Measurements from ENCODE around the gene MYBPHL. TPM values are rescaled to one million over a fixed set of nuclear protein-coding genes. Genes with fewer than 3 reads are reported as not detected.

The MYBPHL gene
- total RNA-seq, 1 donor from 2014 or later: 0.29 TPM

DNA sequence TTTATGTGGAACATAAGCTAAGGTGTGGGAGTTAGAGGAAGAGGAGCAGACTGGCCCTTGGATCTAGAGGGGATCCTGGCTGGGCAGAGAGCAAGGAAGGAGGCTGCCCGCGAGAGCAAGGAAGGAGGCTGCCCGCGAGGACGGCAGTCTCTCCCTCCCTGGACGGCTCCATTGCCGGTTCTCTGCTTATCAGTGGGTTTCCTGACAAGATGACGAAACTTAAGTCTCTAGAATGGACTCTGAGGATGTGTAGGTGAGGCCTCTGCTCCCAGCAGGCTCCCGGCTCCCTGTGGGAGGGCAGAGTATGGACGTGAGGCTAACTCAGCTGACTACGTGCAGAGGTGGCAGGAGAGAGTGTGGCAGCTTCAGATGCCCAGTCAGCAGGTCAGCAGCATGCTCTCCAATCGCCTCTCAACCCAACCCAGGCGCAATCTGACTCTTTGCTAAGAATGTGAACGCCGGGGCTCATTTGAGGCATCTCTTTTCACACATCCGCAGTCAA lies 6.1 kb downstream of the MYBPHL start:
- Mint-ChIP-seq H3K4me1 (ENCODE audit: low read depth) (peaks cover 13% of the 10 kb centered on the region), H3K27ac (no peak overlapping the region), H3K4me3 (ENCODE audit: low read depth) (no peak overlapping the region), H3K36me3 (ENCODE audit: insufficient read depth) (no peaks in the 10 kb centered on the region), H3K9me3 (ENCODE audit: low read depth) (no peaks in the 10 kb centered on the region), H3K27me3 (peaks cover 7% of the 10 kb centered on the region)
- DNase-seq (ENCODE audit: low spot score, unreplicated experiment): no peak
- TF ChIP-seq, protein P1, sequence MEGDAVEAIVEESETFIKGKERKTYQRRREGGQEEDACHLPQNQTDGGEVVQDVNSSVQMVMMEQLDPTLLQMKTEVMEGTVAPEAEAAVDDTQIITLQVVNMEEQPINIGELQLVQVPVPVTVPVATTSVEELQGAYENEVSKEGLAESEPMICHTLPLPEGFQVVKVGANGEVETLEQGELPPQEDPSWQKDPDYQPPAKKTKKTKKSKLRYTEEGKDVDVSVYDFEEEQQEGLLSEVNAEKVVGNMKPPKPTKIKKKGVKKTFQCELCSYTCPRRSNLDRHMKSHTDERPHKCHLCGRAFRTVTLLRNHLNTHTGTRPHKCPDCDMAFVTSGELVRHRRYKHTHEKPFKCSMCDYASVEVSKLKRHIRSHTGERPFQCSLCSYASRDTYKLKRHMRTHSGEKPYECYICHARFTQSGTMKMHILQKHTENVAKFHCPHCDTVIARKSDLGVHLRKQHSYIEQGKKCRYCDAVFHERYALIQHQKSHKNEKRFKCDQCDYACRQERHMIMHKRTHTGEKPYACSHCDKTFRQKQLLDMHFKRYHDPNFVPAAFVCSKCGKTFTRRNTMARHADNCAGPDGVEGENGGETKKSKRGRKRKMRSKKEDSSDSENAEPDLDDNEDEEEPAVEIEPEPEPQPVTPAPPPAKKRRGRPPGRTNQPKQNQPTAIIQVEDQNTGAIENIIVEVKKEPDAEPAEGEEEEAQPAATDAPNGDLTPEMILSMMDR (IDR thresholded peaks at IDR 0.05; ENCODE audit: unreplicated experiment): no peak

DNA sequence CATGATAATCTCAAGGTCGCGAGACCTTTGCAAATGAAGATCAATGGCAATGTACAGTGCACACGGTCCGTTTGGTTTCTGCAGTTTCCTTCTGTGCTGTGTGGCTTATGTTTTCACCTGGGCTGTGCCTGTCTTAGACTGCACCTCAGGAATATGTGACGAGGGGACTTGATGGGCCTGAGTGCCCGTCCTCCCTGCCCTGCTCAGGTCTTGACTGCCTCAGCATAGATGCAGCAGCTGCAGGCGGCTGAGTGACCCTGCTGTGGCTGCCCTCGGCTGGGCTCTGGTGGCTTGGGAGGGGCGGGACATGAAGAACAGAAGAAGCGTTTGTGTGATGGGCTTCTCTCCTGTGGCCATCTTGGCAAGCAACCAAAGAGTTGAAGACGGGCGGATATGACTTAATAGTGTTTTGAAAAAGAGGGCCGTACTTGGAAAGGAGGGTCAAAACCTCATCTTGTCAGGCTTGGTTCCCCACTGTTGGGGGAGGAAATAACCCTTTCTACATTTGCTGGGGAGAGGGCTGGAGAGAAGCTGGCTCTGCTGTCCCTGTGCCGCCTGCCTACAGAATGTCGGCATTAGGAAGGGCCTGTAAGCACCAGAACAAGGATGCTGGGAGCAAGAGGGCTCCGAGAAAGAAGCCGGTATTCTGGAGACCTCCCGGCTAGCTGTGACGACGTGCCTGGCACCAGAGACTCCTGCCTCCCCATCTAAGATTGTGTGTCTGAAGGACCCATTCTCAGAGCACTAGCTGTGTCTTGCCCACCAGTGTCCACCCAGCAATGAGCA lies 7.1 kb downstream of the MYBPHL start:
- Mint-ChIP-seq H3K9me3 (ENCODE audit: low read depth) (no peaks in the 10 kb centered on the region), H3K4me1 (ENCODE audit: low read depth) (peaks cover 13% of the 10 kb centered on the region), H3K4me3 (ENCODE audit: low read depth) (no peak overlapping the region), H3K27ac (peak overlapping the region; percentile 17), H3K27me3 (peaks cover 10% of the 10 kb centered on the region), H3K36me3 (ENCODE audit: insufficient read depth) (no peaks in the 10 kb centered on the region)
- TF ChIP-seq, protein P1 (IDR thresholded peaks at IDR 0.05; ENCODE audit: unreplicated experiment): no peak
- DNase-seq (ENCODE audit: low spot score, unreplicated experiment): no peak

DNA sequence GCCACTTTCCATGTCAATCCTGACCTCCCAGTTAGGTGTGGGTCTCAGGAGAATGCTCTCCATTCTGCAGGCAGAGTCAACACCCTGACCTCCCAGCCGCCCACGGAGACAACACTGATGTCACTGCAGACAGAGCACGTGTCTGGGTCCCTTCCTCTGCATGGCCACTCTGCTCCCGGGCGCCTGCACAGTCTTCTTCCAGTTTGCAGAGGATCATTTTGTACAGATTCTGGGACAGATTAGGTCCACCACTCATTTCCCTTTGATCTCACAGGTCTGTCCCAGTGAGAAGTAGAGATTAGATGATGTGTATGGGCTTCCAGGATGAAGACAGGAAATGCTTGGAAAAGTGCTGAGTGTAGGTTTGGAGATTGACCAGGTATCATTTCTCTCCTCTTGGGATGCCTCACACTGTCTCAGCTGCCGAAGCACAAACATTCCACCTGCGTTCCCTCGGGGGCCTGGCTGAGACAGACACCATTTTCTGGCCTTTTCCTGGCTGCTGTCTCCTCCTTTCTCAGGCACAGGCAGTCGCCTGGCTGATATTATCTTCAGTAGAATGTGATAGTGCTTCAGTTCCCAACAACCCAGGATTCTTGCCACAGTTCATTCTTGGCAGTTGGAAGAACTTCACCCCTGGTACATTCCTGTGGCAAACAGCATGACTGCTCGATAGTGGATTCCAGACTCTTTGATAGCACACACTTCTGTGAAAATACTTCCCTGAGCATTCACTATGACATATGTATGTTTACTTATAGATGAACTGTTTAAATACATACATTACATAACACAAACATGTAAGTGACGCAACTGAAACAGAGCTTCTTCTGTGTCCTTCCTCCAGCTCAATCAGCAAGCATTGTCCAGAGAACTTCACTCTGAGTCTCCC lies 7.9 kb downstream of the MYBPHL start:
- H3K9me3 Mint-ChIP-seq (ENCODE audit: low read depth): no peaks in the 10 kb centered on the region
- H3K4me1 Mint-ChIP-seq (ENCODE audit: low read depth): peaks cover 13% of the 10 kb centered on the region
- H3K27me3 Mint-ChIP-seq: peaks cover 13% of the 10 kb centered on the region
- peak overlapping the region; percentile 47 for H3K27ac Mint-ChIP-seq
- H3K4me3 Mint-ChIP-seq (ENCODE audit: low read depth): no peak overlapping the region
- no peaks in the 10 kb centered on the region for H3K36me3 Mint-ChIP-seq (ENCODE audit: insufficient read depth)
- TF ChIP-seq, protein P1 (IDR thresholded peaks at IDR 0.05; ENCODE audit: unreplicated experiment): no peak
- no peak for DNase-seq (ENCODE audit: low spot score, unreplicated experiment)

DNA sequence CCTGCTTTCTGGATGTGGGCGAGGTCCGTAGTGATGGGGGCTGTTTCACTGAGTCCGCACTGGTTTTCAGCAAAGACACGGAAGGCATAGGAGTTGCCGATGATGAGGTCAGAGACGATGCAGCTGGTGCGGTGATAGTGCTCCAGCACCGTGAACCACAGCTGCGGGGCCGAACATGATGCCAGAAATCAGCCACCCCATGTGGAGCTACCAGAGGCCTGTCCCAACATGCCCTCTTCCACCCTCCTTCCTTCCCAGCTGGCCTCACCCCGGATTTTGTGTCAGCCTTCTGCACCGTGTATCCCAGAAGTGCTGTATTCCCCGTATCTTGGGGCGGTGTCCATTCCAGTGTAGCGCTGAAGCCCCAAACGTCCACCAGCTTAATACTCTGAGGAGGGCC lies 10.0 kb downstream of the MYBPHL start:
- H3K36me3 Mint-ChIP-seq (ENCODE audit: insufficient read depth): no peaks in the 10 kb centered on the region
- H3K27ac Mint-ChIP-seq: no peak overlapping the region
- no peak for DNase-seq (ENCODE audit: low spot score, unreplicated experiment)
- peaks cover 13% of the 10 kb centered on the region for H3K4me1 Mint-ChIP-seq (ENCODE audit: low read depth)
- H3K4me3 Mint-ChIP-seq (ENCODE audit: low read depth): no peak overlapping the region
- H3K9me3 Mint-ChIP-seq (ENCODE audit: low read depth): no peaks in the 10 kb centered on the region
- TF ChIP-seq, protein P1 (IDR thresholded peaks at IDR 0.05; ENCODE audit: unreplicated experiment): no peak
- H3K27me3 Mint-ChIP-seq: peaks cover 22% of the 10 kb centered on the region

DNA sequence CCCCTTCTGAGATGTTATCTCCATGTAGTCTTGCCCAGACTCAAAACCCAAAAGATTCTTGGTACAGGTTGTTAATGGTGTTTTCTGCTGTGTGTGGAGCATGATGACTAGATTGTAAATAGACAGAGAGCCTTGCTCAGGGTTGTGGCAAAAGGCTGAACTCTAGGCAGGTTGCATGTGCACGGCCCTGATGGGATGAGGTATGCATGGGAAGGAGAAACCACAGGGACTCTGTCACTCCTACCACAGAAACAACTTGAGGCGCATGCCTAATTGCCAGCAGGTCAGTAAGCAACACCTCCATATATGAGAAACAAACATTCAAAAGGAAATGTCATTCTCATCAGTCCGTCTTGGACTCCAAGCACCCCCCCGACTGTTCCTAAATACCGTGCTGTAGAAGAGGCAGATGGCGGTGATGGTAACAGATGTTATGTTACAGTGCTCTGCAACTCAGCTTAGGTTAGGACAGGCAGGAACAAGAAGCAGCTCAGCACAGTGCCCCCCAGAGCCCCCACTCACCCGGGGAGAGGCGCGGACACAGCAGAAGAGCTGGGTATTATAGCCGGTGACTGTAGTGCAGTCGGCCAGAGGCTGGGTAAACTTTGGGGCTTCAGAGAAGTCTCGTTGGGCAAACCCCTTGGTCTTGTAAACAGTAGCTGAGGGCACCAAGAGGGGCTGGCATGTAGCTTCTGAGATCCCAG lies 10.9 kb downstream of the MYBPHL start:
- TF ChIP-seq, protein P1 (IDR thresholded peaks at IDR 0.05; ENCODE audit: unreplicated experiment): no peak
- Mint-ChIP-seq H3K4me3 (ENCODE audit: low read depth) (no peak overlapping the region), H3K9me3 (ENCODE audit: low read depth) (no peaks in the 10 kb centered on the region), H3K27ac (no peak overlapping the region), H3K4me1 (ENCODE audit: low read depth) (peaks cover 13% of the 10 kb centered on the region), H3K36me3 (ENCODE audit: insufficient read depth) (no peaks in the 10 kb centered on the region), H3K27me3 (peaks cover 22% of the 10 kb centered on the region)
- no peak for DNase-seq (ENCODE audit: low spot score, unreplicated experiment)
